Fibroblast of mammary gland (primary cell): ENCODE results near the gene PAX2.

ENCODE experiments used
- DNase-seq: peaks from one replicate; pipeline ENCODE4 v3.0.0-alpha.2; 2010; ENCODE audit warnings: low read depth
- H3K4me3 ChIP-seq: 2 replicates; pipeline ENCODE4 v1.5.1; 2011; ENCODE audit warnings: low read depth, mild to moderate bottlenecking, low read length, moderate library complexity; ENCODE audit not compliant: control insufficient read depth
- TF ChIP-seq, protein P1 (sequence below): conservative IDR thresholded peaks from 2 replicates; pipeline ENCODE4 v1.5.1; 2011; ENCODE audit warnings: low read depth, low read length, inconsistent platforms; ENCODE audit not compliant: control insufficient read depth, insufficient read depth

Gene PAX2

DNA sequence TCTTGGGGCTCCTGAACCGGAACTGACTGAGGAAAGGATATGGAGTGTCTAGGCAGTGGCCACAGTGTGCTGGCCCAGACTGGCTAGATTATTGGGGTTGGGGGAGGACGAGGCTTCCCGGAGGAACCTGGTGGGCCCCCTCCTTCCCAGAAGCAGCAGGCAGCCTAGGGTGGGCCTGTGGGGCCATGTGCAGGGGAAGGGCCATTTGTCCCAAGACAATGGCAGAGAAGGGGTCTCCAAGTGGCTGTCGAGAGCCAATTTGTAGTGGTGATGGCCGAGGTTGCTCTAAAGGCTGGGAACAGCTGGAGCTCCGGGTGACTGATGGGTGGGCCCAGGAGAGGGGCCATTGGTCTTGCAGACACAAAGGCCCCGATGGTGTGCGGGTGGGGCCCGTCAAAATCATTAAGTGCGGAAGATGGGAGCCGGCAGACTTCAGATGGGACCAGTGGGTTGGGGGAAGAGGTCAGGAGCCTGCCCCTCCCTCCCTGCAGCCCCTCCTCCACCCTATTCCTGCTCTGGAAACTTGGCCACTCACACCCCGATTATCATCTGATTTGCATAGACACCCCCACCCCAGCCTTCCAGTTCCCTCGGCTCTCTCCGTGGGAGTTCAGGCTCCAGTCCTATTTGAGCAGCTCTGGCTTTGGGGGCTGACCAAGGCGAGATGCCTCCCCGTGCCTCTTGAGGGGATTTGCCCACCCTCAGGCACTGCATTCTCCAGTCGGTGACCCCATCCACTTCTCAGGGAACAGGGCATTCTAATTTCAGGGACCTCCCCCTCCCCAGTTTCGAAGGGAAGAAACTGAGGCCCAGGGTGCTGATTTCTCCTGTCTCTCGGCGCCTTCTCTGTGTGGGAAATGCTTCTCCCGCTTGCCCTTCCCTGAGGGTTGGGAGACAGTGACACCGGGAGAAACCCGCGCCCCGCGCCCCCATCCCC is 36.0 kb upstream of the PAX2 start:
- DNase-seq = no peak
- H3K4me3 ChIP-seq = no peak overlapping the region
- TF ChIP-seq, protein P1, sequence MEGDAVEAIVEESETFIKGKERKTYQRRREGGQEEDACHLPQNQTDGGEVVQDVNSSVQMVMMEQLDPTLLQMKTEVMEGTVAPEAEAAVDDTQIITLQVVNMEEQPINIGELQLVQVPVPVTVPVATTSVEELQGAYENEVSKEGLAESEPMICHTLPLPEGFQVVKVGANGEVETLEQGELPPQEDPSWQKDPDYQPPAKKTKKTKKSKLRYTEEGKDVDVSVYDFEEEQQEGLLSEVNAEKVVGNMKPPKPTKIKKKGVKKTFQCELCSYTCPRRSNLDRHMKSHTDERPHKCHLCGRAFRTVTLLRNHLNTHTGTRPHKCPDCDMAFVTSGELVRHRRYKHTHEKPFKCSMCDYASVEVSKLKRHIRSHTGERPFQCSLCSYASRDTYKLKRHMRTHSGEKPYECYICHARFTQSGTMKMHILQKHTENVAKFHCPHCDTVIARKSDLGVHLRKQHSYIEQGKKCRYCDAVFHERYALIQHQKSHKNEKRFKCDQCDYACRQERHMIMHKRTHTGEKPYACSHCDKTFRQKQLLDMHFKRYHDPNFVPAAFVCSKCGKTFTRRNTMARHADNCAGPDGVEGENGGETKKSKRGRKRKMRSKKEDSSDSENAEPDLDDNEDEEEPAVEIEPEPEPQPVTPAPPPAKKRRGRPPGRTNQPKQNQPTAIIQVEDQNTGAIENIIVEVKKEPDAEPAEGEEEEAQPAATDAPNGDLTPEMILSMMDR = no peak

GRCh38 chr10:100710151-100710871 is 35.1 kb upstream of the PAX2 start:
- H3K4me3 ChIP-seq = no peak overlapping the region
- TF ChIP-seq, protein P1 = no peak
- no peak for DNase-seq

DNA sequence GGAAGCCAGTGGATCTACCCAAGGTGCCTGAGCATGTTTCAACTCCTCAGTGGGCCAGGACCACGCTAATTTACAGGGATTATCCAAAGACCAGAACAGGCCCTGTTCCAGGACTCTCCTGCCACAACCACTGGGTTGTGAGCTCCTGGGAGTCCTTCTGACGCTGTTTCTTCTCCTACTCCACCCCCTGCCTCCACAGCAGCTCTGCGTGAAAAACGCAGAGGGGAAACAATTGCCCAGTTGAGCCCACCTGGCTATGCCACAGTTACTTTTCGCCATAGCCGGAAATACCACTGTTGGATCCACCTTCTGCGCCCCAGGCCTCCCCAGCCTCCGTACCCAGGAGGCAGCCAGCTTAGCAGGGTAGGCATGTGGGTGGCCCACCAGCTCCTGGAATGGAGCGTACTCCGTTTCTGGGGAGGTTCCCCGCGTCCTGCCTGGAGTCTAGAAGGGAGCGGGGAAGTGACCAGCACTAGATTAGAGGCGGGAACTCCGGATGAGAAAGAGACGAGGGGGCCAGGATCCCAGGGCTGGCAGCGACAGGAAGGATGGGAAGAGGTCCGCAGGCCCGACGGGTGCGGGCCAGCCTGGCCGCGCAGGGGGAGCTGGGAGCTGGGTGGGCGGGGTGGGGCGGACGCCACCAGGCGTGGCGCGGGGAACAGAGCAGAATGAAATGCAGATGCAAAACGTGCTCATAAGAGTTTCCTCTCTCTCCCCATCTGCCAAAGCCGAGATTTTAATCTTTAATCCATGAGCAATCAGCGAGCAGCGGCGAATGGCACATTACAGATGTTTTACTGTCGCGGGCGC is 32.1 kb upstream of the PAX2 start:
- H3K4me3 ChIP-seq = no peak overlapping the region
- no peak for DNase-seq
- TF ChIP-seq, protein P1 = no peak

GRCh38 chr10:100713859-100714565 is 31.4 kb upstream of the PAX2 start:
- no peak overlapping the region for H3K4me3 ChIP-seq
- no peak for DNase-seq
- TF ChIP-seq, protein P1 = no peak

DNA sequence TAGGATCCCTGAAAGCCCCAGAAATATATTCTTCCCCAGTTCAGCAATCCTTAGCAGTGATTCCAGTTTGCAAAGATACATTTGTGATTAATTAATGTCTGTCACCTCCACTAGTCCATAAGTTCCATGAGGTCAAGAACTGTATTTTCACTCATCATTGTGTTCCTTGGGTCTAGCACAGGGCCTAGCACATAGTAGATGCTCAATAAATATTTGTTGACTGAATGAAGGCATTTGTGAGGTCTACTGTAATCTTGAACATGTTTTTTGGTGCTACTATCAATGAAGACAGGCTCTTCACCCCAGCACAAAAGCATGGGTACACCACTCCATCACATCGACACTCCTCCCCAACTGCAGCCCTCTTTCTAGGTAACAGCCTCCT is 30.8 kb upstream of the PAX2 start:
- no peak overlapping the region for H3K4me3 ChIP-seq
- TF ChIP-seq, protein P1 = no peak
- DNase-seq = no peak

DNA sequence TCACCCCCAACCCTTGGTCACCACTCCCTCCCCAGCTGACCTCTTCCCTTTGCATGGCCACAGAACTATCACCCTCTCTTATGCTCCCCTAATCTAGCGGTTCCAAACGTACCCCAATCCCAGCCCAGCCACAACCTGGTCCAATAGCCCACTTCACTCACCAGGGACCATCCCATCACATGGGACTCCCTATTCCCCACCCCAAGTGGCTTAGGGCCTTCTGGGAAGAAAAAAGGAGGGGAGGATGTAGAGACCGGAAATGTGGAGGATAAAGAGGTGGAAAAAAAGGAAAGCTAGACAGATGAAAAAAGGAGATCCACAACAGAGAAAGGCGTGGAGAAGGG is 30.3 kb upstream of the PAX2 start:
- TF ChIP-seq, protein P1 = no peak
- H3K4me3 ChIP-seq = no peak overlapping the region
- DNase-seq = no peak
